HG03457 (cell line): ENCODE data around the gene GOPC.
"Not testable (repeated sequence)": the region's sequence is repeated elsewhere in the genome, so short reads cannot be mapped to it uniquely, and the experiment has no call there.

Source experiments
- ATAC-seq: cut with Tn5 transposase; IDR thresholded peaks from one replicate; pipeline ENCODE4 v1.9.1; 2021; ENCODE audit warnings: moderate number of reproducible peaks; ENCODE audit not compliant: unreplicated experiment

Gene GOPC

GRCh38 chr6:117602151-117602898 lies at the start of gene GOPC:
Gene GOPC, minus strand, starts transcription at chr6:117602511. Its CDS starts 223 bp downstream, at chr6:117602288.
- peak; percentile 92 for ATAC-seq

DNA sequence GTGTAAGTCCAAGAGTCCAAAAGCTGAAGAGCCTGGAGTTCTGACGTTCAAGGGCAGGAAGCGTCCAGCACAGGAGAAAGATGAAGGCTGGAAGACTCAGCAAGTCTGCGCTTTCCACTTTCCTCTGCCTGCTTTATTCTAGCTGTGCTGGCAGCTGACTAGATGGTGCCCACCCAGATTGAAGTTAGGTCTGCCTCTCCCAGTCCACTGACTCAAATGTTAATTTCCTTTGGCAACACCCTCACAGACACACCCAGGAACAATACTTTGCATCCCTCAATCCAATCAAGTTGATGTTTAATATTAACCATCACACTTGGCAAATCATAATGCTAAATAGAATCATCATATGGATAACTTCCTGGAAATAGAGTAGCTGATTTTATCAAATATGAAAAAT lies 49.7 kb upstream of the GOPC start:
- not testable (repeated sequence) for ATAC-seq

- ATAC-seq, result no peak
Observed at GRCh38 chr6:117642976-117643375, 40.7 kb upstream of the GOPC start.

GRCh38 chr6:117637770-117638169 lies 35.5 kb upstream of the GOPC start:
- no peak for ATAC-seq

GRCh38 chr6:117629119-117629660 lies 26.9 kb upstream of the GOPC start:
- no peak for ATAC-seq

DNA sequence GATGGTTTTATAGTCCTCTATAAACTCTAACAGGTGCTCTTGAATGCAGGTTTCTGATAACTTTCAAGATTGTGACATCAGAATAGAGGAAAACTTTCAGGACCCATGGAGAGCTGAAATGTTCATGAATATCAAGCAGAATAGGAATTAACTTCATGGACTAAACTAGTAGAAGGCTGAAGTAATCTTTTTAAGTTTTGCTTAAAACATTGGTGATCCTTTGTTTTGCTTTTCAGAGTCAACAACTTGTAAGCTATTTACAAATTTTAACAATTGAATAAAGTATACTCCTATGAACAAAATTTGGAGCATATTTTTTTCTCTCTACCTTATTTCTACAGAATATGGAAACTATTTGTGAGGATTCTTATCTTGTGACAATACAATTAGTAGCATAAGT lies 25.2 kb upstream of the GOPC start:
- no peak for ATAC-seq

- ATAC-seq, result no peak
Observed at GRCh38 chr6:117624869-117625481, 22.7 kb upstream of the GOPC start.

- no peak for ATAC-seq
Observed at GRCh38 chr6:117619178-117619577, 16.9 kb upstream of the GOPC start.

GRCh38 chr6:117617210-117618035 lies 15.1 kb upstream of the GOPC start:
- ATAC-seq, result no peak

- ATAC-seq, result no peak
Observed at GRCh38 chr6:117616391-117617209, 14.3 kb upstream of the GOPC start.

DNA sequence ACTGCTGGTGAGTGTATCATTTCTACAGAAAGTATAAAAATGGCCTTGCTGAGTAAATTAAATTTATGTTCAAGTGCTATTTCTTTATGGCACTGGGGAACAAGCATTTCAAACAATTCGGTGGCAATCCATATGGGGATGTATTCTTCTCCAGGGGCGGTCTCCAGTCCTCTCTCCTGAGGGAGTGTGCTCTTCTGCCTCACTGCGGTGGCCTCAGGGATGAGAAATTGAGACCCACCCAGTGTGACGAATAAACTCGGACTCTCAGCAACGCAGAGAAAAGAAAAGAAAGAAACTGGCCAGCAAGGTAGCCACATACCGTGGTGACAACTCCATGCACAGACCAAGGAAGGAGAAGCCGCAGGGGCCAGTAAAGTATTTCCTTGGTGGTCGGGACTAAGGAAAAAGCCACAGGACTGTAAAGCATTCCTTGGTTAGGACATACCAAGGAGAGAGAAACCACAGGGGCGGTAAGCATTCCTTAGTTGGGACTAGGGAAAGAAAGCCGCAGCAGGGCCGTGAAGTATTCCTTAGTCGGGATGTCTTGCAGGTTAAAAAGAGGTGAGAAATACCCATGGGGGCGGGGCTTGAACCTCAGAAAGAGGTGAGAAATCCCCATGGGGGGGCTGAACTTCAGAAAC lies 13.6 kb upstream of the GOPC start:
- no peak for ATAC-seq

- no peak for ATAC-seq
Observed at GRCh38 chr6:117613920-117614560, 11.7 kb upstream of the GOPC start.

DNA sequence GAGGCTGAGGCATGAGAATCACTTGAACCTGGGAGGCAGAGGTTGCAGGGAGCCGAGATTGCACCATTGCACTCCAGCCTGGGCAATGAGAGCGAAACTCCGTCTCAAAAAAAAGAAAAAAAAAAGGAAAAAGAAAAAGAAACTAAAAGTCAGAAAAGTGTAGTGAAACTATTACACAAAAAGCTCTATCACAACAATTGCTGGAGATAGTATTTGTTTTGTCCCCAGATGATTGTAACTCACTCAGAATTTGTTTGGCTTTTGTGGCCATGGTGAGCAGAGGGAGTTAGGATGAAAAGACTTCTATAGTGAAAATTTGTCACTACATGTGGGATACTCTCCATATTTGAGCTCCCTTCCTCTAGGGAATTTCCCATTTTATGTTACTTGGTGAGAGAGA lies 5.2 kb upstream of the GOPC start:
- ATAC-seq, result no peak

DNA sequence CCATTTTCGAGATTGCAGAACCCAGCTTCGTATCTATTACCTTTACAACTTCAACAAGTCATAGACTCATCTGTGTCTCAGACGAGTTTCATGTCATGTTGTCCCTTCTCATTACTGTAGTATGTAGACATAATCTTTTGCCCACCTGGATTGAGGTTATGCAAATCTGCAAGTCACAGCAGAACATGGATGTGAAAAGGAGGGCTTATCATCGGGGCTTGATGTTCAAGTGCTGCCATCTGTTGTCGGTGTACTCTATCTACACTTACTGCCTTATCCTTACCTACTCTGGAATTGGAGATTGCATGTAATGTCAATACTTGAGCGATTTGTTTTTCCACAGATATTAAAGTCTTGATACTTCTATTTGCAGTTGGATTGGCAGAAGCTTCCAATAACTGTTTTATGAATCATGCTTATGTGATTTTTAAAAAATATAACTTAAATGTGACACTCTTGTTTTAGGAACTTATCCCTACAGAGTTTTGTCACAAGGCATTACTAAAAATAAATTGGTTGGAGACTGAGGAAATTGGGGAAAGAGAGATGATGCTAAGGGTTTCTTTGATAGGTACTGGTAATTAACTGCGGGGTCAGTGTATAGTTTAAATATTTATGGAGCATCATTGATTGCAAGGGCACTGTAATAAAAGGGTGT lies 3.0 kb upstream of the GOPC start:
- ATAC-seq, result peak; percentile 42

DNA sequence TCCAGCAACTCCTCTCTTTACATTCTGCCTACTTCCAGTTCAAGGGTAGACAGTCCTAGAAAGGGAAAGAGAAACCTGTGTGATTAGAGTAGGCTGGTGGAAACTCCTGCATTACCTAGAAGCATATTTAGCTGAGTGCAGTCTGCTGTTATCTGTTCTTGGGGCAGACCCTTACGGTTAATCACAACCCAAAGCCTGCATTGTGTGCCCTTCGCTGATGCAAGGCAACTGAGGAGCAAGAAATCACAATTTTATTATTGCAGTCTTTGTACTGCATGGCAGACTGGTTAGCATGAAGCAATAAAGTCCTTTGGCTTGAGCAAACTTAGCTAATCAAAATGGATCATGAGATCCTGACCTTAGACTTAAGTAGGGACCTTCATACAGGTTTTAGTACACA lies 1.5 kb upstream of the GOPC start:
- no peak for ATAC-seq

GRCh38 chr6:117602899-117603588 lies 733 bp upstream of the GOPC start:
- no peak for ATAC-seq

DNA sequence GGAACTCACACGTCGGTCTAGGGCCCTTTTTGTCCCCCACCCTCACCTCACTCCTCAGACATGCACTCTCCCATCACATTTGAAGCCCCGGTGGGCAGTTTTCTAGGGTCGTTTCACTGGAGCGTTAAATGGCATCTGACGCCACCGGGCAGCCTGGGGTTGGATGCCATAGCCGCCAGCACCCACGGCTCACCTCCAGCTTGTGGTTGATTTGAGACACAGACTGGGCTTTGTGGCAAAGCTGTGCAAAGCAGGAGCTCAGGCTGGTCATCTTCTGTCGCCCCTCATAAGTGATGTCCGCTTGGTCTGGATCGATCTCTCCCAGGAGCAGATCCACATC lies 530 bp downstream of the GOPC start:
- peak; percentile 5 for ATAC-seq

DNA sequence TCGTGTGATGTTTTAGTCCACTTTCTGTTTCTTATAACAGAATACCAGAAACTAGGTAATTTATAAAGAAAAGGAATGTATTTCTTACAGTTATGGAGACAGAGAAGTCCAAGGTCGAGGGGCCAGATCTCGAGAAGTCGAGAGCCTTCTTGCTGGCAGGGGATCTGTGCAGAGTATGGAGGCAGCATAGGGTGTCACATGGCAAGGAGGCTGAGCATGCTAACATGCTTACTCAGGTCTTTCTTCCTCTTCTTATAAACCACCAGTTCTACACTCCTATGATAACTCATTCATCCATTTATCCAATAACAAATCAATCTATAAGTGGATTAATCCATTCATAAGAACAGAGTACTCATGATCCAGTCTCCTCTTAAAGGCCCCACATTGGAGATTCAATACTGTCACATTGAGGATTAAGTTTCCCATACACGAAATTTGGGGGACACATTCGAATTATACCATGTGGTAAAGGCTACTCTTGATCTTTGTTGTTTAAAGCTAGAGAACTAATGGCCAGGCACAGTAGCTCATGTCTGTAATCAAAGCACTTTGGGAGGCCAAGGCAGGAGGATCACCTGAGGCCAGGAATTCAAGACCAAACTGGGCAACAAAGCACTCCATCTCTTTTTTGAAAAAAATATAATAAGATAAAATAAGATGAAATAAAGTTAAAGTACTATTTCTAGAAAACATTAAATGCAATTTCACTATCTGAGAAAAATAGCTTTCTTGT lies 2.1 kb downstream of the GOPC start:
- ATAC-seq, result no peak
